A549 (cell line): Measurements from ENCODE around the gene PLA2G4F. TPM values are rescaled to one million over a fixed set of nuclear protein-coding genes. Genes with fewer than 3 reads are reported as not detected.

Experiments
- ATAC-seq, 2 experiments: fragments of 200-7000 bp in 1 of 2; fragments of >200 bp in 1 of 2; cut with Nextera tagmentation in 1 of 2; cut with Tn5 transposase in 1 of 2; 3 replicates each; pipeline versions ENCODE4 v1.8.0 to v1.9.1; 2018 to 2020; ENCODE audit warnings: mild to moderate bottlenecking in 1 of 2, moderate library complexity in 1 of 2
- CTCF ChIA-PET: fragments of 300-600 bp; sonication (Branson Sonifier 250); formaldehyde crosslinking; extraction: SDS; loops from one replicate; lab custom pipeline; 2021; ENCODE audit warnings: antibody characterized with exemption, inconsistent platforms; lab: Yijun Ruan, JAX
- POLR2A ChIA-PET: fragments of 350-600 bp; formaldehyde crosslinking; extraction: SDS; loops from one replicate; lab custom pipeline; 2021; ENCODE audit warnings: antibody characterized with exemption, inconsistent platforms; lab: Yijun Ruan, JAX
- DNase-seq, 2 experiments: peaks; one replicate each; pipeline versions ENCODE4 v3.0.0 to v3.0.0-alpha.2; 2011 to 2016; ENCODE audit warnings: low read depth in 1 of 2, low spot score in 1 of 2
- FAIRE-seq: peaks from 2 replicates; lab custom pipeline; 2011; peaks lifted over from hg19 to GRCh38; lab: Jason Lieb, UNC
- H3K27ac ChIP-seq, 2 experiments: fragments of >200 bp; sonication (Bioruptor Twin); formaldehyde crosslinking; 3 replicates each; pipeline ENCODE4 v1.5.1; 2016 to 2017
- H3K4me1 ChIP-seq: fragments of >200 bp; sonication (Bioruptor Twin); formaldehyde crosslinking; 3 replicates; pipeline ENCODE4 v1.6.1; 2016
- H3K4me2 ChIP-seq: fragments of >200 bp; sonication (Bioruptor Twin); formaldehyde crosslinking; 3 replicates; pipeline ENCODE4 v1.6.1; 2016
- H3K4me3 ChIP-seq: fragments of >200 bp; sonication (Bioruptor Twin); formaldehyde crosslinking; 3 replicates; pipeline ENCODE4 v1.5.1; 2016
- H3K9me3 ChIP-seq: fragments of >200 bp; sonication (Bioruptor Twin); formaldehyde crosslinking; 3 replicates; pipeline ENCODE4 v1.6.1; 2016
- BHLHE40 ChIP-seq: IDR thresholded peaks from 2 replicates; pipeline ENCODE4 v1.6.1; 2012; ENCODE audit warnings: low read depth, low read length, inconsistent platforms
- EHF ChIP-seq: fragments of 250-450 bp; sonication (Bioruptor Pico); IDR thresholded peaks from 2 replicates; pipeline ENCODE4 v1.5.0; 2020; ENCODE audit warnings: mild to moderate bottlenecking
- FOSL2 ChIP-seq, 2 experiments: fragments of 450-650 bp in 1 of 2; fragments of >200 bp in 1 of 2; sonication (Bioruptor Twin) in 1 of 2; formaldehyde crosslinking; IDR thresholded peaks; 2 replicates each; pipeline versions ENCODE4 v1.5.0 to v1.6.1; 2016 to 2020; ENCODE audit warnings: mild to moderate bottlenecking in 1 of 2, moderate library complexity in 1 of 2
- GATA3 ChIP-seq: IDR thresholded peaks from 2 replicates; pipeline ENCODE4 v1.6.1; 2012; ENCODE audit warnings: borderline replicate concordance
- HOXA7 ChIP-seq: fragments of 250-450 bp; sonication (Bioruptor Pico); IDR thresholded peaks from 2 replicates; pipeline ENCODE4 v1.5.0; 2020; ENCODE audit warnings: mild to moderate bottlenecking, moderate library complexity
- HOXB5 ChIP-seq: fragments of 250-450 bp; sonication (Bioruptor Pico); IDR thresholded peaks from 2 replicates; pipeline ENCODE4 v1.5.0; 2020; ENCODE audit warnings: mild to moderate bottlenecking, moderate library complexity
- JUN ChIP-seq, 2 experiments: fragments of >200 bp; sonication (Bioruptor Twin); formaldehyde crosslinking; IDR thresholded peaks; 2 replicates in 1 of 2; 3 replicates in 1 of 2; pipeline ENCODE4 v1.6.1; 2016 to 2017
- NPAS2 ChIP-seq: fragments of 250-450 bp; sonication (Bioruptor Pico); IDR thresholded peaks from 2 replicates; pipeline ENCODE4 v1.8.0; 2022; ENCODE audit warnings: mild to moderate bottlenecking, moderate library complexity, borderline replicate concordance
- SMC3 ChIP-seq: fragments of >200 bp; sonication (Bioruptor Twin); formaldehyde crosslinking; IDR thresholded peaks from 3 replicates; pipeline ENCODE4 v1.6.1; 2018; ENCODE audit warnings: inconsistent platforms
- WGBS: methylation state at CpG from one replicate; pipeline ENCODE4 v1.1.6; 2017; ENCODE audit errors: missing lambda C conversion rate; 5-methylcytosine and 5-hydroxymethylcytosine counted together
- polyA plus RNA-seq, 4 experiments: library from polyadenylated mRNA; depleted of rRNA in 3 of 4; stranded (reverse); fragments of >200 nt; fragmentation: RNase III in 1 of 4; extraction: RNeasy Plus Mini Kit Qiagen cat#74134 plus additional on column Dnase treatment in 1 of 4; gene quantifications; 2 replicates in 3 of 4; 3 replicates in 1 of 4; pipeline ENCODE4 v1.2.3, GENCODE V29; 2011 to 2017
- TF ChIP-seq, protein P1 (sequence below): fragments of 450-650 bp; IDR thresholded peaks from 2 replicates; pipeline ENCODE4 v1.6.1; 2014; ENCODE audit warnings: antibody characterized with exemption
- TF ChIP-seq, protein P2 (sequence below): IDR thresholded peaks from 2 replicates; pipeline ENCODE4 v1.6.1; 2012
- TF ChIP-seq, protein P3 (sequence below): fragments of >200 bp; sonication (Bioruptor Twin); formaldehyde crosslinking; IDR thresholded peaks from 2 replicates; pipeline ENCODE4 v1.6.1; 2016
- TF ChIP-seq, protein P4 (sequence below): IDR thresholded peaks from 2 replicates; pipeline ENCODE4 v1.6.1; 2012; ENCODE audit warnings: low read depth, borderline replicate concordance
- TF ChIP-seq, protein P5 (sequence below): fragments of 250-450 bp; sonication (Bioruptor Pico); IDR thresholded peaks from 2 replicates; pipeline ENCODE4 v1.5.0; 2020; ENCODE audit warnings: low read depth, mild to moderate bottlenecking, moderate library complexity

The PLA2G4F gene
- polyA plus RNA-seq, 2 of the 4 experiments (the other 2 are of a cell fraction) = not detected

DNA sequence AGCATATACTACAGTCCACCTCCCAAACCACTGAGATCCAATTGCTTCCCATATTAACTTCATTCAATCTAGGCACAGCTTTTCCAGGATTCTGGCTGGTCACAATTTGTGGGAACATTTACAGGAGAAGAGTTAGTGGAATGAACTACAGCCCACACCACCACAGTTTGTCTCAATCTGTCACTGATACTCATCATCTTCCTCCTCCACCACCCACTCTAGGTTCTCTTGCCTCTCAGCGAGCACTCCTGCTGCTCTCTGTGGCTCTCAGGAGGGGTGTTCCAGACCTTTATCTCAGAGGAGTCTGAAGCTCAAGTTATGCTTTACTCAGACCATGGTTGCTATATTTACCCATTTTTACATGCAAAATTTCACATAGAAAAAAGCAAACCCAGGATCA lies 36.2 kb downstream of the PLA2G4F start:
- no peak overlapping the region for H3K4me3 ChIP-seq
- H3K4me2 ChIP-seq = no peak overlapping the region
- no peak for TF ChIP-seq HOXB5 (CRISPR knock-in tag)
- TF ChIP-seq, protein P1, sequence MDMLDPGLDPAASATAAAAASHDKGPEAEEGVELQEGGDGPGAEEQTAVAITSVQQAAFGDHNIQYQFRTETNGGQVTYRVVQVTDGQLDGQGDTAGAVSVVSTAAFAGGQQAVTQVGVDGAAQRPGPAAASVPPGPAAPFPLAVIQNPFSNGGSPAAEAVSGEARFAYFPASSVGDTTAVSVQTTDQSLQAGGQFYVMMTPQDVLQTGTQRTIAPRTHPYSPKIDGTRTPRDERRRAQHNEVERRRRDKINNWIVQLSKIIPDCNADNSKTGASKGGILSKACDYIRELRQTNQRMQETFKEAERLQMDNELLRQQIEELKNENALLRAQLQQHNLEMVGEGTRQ = no peak
- TF ChIP-seq NPAS2 = no peak
- TF ChIP-seq, protein P2, sequence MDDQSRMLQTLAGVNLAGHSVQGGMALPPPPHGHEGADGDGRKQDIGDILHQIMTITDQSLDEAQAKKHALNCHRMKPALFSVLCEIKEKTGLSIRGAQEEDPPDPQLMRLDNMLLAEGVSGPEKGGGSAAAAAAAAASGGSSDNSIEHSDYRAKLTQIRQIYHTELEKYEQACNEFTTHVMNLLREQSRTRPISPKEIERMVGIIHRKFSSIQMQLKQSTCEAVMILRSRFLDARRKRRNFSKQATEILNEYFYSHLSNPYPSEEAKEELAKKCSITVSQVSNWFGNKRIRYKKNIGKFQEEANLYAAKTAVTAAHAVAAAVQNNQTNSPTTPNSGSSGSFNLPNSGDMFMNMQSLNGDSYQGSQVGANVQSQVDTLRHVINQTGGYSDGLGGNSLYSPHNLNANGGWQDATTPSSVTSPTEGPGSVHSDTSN = no peak
- no peak for TF ChIP-seq SMC3
- no peak for TF ChIP-seq HOXA7 (CRISPR knock-in tag)
- TF ChIP-seq JUN (IDR thresholded peaks at IDR 0.05) = no peak
- TF ChIP-seq, protein P3, sequence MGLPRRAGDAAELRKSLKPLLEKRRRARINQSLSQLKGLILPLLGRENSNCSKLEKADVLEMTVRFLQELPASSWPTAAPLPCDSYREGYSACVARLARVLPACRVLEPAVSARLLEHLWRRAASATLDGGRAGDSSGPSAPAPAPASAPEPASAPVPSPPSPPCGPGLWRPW = no peak
- no peak for TF ChIP-seq BHLHE40
- TF ChIP-seq, protein P4, sequence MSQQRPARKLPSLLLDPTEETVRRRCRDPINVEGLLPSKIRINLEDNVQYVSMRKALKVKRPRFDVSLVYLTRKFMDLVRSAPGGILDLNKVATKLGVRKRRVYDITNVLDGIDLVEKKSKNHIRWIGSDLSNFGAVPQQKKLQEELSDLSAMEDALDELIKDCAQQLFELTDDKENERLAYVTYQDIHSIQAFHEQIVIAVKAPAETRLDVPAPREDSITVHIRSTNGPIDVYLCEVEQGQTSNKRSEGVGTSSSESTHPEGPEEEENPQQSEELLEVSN = no peak
- 0 out of 3 replicates have a peak, but pooled peaks cover 3% of the 10 kb centered on the region for H3K9me3 ChIP-seq
- POLR2A ChIA-PET = no interaction called here
- no peak overlapping the region for H3K27ac ChIP-seq
- WGBS = 73% methylated on average over 1 of the region's 1 CpG
- ATAC-seq (no peak), DNase-seq (no peak), FAIRE-seq (no peak)
- H3K4me1 ChIP-seq = no peaks in the 10 kb centered on the region
- CTCF ChIA-PET = interaction anchor here (0.6 to 2.5 kb wide), 4 partner anchors 12 to 133 kb away, joined by 3 to 8 read pairs (median 5); no protein-coding TSS in a partner anchor

DNA sequence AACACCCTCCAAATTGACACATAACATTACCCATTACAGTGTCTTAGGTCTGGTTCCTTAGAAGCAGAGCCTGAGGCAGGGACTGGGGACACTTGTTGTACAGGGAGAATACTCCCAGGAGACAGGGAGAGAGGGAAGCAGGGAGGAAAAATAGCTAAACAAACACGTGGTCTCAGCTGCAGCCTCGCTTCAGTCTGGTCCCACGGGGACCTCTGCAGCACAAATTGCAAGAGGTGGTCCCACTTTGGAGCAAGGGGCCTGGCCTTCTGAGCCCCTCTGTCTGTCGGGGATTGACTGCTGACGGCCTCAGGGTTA lies 37.0 kb downstream of the PLA2G4F start:
- Histone ChIP-seq H3K9me3 (0 out of 3 replicates have a peak, but pooled peaks cover 3% of the 10 kb centered on the region), H3K4me1 (no peaks in the 10 kb centered on the region), H3K27ac (no peak overlapping the region), H3K4me2 (no peak overlapping the region), H3K4me3 (no peak overlapping the region)
- ChIA-PET POLR2A (no interaction called here), CTCF (interaction anchor here (1.1 kb wide), 1 partner anchor 353 kb away, joined by 3 read pairs; no protein-coding TSS in a partner anchor)
- FAIRE-seq = no peak
- no peak for TF ChIP-seq HOXA7 (CRISPR knock-in tag)
- TF ChIP-seq FOSL2 (IDR thresholded peaks at IDR 0.05) = no peak
- TF ChIP-seq FOSL2 (CRISPR knock-in tag; IDR thresholded peaks at IDR 0.05) = no peak
- TF ChIP-seq, protein P2 = no peak
- TF ChIP-seq EHF = no peak
- TF ChIP-seq GATA3 = no peak
- no peak for DNase-seq
- 46% methylated on average over 5 of the region's 5 CpGs for WGBS
- ATAC-seq = no peak

DNA sequence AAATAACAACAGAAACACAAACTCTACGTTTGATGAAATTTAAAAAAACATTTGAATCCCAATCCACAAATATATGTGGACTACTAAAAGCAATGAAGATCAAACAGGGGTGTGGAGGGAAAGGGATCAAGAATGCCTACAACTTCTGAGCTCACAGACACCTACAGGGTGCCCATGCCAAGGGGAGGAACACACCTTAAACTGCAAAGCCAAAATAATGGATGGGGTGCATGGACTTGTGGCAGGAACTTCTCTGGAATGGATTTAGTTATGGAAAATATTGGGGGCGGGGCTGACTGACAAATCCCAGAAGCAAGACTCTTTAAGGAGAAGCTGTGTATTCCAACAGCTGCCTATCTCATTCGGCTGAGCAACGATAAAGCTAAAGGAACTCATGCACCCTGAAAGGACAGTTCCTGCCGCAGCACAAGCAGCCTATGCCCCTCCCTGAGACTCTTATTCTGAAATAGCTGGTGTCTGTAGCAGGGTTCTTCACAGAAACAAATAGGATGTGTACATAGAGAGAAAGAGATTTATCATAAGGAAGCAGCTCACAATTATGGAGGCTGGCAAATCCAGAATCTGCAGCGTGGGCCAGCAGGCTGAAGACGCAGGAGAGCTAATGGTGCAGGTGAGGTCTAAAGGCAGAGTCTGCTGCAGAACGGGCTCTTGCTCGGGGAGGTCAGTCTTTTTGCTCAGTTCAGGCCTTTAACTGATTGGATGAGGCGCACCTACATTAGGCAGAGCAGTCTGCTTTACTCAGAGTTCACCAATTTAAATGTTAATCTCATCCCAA lies 37.6 kb downstream of the PLA2G4F start:
- Histone ChIP-seq H3K4me1 (no peaks in the 10 kb centered on the region), H3K4me3 (no peak overlapping the region), H3K27ac (no peak overlapping the region), H3K4me2 (no peak overlapping the region), H3K9me3 (0 out of 3 replicates have a peak, but pooled peaks cover 3% of the 10 kb centered on the region)
- peak in 1 of 2 experiments; percentile 42; a peak in 2 of 6 replicates for ATAC-seq
- FAIRE-seq = no peak
- DNase-seq = no peak
- ChIA-PET CTCF (interaction anchor here (1.0 to 1.1 kb wide), 2 partner anchors 19 to 353 kb away, joined by 3 read pairs; no protein-coding TSS in a partner anchor), POLR2A (no interaction called here)
- TF ChIP-seq, protein P5, sequence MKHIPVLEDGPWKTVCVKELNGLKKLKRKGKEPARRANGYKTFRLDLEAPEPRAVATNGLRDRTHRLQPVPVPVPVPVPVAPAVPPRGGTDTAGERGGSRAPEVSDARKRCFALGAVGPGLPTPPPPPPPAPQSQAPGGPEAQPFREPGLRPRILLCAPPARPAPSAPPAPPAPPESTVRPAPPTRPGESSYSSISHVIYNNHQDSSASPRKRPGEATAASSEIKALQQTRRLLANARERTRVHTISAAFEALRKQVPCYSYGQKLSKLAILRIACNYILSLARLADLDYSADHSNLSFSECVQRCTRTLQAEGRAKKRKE (CRISPR knock-in tag) = no peak
- WGBS = 31% methylated on average over 10 of the region's 10 CpGs
